Pancreas (tissue), 10 donors: ENCODE measurements around the gene NET1. TPM values are rescaled to one million over a fixed set of nuclear protein-coding genes. Genes with fewer than 3 reads are reported as not detected.

Experiments
- ATAC-seq, 4 donors: fragments of 200-7000 bp; cut with Tn5 transposase; one replicate each; pipeline versions ENCODE4 v1.8.0 to v1.9.1; 2020; ENCODE audit warnings: mild to moderate bottlenecking in 4 of 4, moderate library complexity in 4 of 4
- DNase-seq, 6 donors: peaks; one replicate each; pipeline ENCODE4 v3.0.0-alpha.2; 2020
- FAIRE-seq: peaks from 2 replicates; lab custom pipeline; 2012; peaks lifted over from hg19 to GRCh38; lab: Jason Lieb, UNC
- H3K27ac ChIP-seq, 4 donors: fragments of 200-600 bp; sonication (generic); 1 replicate in 3 of 4; 2 replicates in 1 of 4; pipeline versions ENCODE4 v1.5.0 to v1.8.0; 2020
- H3K27me3 ChIP-seq, 4 donors: fragments of 200-600 bp; one replicate each; pipeline ENCODE4 v1.8.0; 2021
- H3K36me3 ChIP-seq, 3 donors: fragments of 200-600 bp; sonication (generic) in 1 of 3; one replicate each; pipeline versions ENCODE4 v1.5.0 to v1.8.0; 2020 to 2021
- H3K4me1 ChIP-seq, 3 donors: fragments of 200-600 bp; one replicate each; pipeline ENCODE4 v1.8.0; 2021
- H3K4me3 ChIP-seq, 4 donors: fragments of 200-600 bp; sonication (generic) in 2 of 4; one replicate each; pipeline versions ENCODE4 v1.5.0 to v1.8.0; 2020 to 2021
- H3K9me3 ChIP-seq, 4 donors: fragments of 200-600 bp; one replicate each; pipeline ENCODE4 v1.8.0; 2021
- CTCF ChIP-seq, 4 donors: fragments of 200-600 bp; sonication (generic) in 3 of 4; IDR thresholded peaks; one replicate each; pipeline versions ENCODE4 v1.5.0 to v1.8.0; 2021; ENCODE audit warnings: antibody characterized with exemption in 4 of 4
- WGBS, 2 donors: extraction: QIAGEN DNeasy Blood & Tissue Kit; methylation state at CpG; one replicate each; pipeline ENCODE4 v1.1.7; 2013; 5-methylcytosine and 5-hydroxymethylcytosine counted together
- intact Hi-C, 3 donors: fragments of 100-400 bp; cut with DNase I; formaldehyde crosslinking; loops; one replicate each; pipeline versions ENCODE4 v1.11.1 to v1.14.2; 2022
- polyA plus RNA-seq, 2 donors: library from polyadenylated mRNA; stranded (reverse); fragments of 200-250 nt; gene quantifications; one replicate each; pipeline ENCODE4 v1.2.3, GENCODE V29; 2013
- total RNA-seq, 6 donors: library from RNA; stranded (reverse); fragmentation: NEBNext Ultra II Directional in 4 of 6; extraction: Animal tissue kit (Norgen Biotek cat#: 25700) in 4 of 6; gene quantifications; one replicate each; pipeline versions ENCODE4 v1.2.1 to v1.2.4, GENCODE V29; 2021 to 2023
- donor health status: healthy with polysubstance abuse.
- donor health status: DM: no; HTN: no; CAD: no; lungs with moderate emphysema.
- donor health status: DM: no; HTN: no; CAD: no.
- donor health status: control.
- donor health status: control.
- donor health status: Bipolar disorder and iron deficiency.
- donor health status: DM: yes; HTN: yes; CAD: no.
- donor health status: DM: no; HTN: no; CAD: no.
- donor health status: DM: no; HTN: no; CAD: no.
- donor health status: DM: yes; HTN: yes; CAD: no.

Gene NET1
- total and polyA plus RNA-seq, 8 donors, result 13.0 to 68.0 (median 37.0) TPM

GRCh38 chr10:5369362-5370158 lies 42.8 kb upstream of the NET1 start:
- Histone ChIP-seq H3K4me3 (no peak overlapping the region), H3K4me1 (no peaks in the 10 kb centered on the region), H3K27me3 (no peaks in the 10 kb centered on the region), H3K36me3 (no peaks in the 10 kb centered on the region), H3K9me3 (no peaks in the 10 kb centered on the region), H3K27ac (no peak overlapping the region)
- no peak for TF ChIP-seq CTCF (IDR thresholded peaks at IDR 0.05)
- intact Hi-C loops, result no loop called here
- FAIRE-seq, result peak; percentile 60
- 62 to 64% methylated on average over 16 of the region's 16 CpGs for WGBS, 2 donors
- no peak for DNase-seq
- ATAC-seq, result no peak

- H3K27me3 ChIP-seq, result no peaks in the 10 kb centered on the region
- intact Hi-C loops, result no loop called here
- 71 to 92% methylated on average over 28 of the region's 28 CpGs for WGBS, 2 donors
- ATAC-seq (no peak), DNase-seq (no peak), FAIRE-seq (no peak)
- H3K27ac ChIP-seq, result no peak overlapping the region
- H3K4me1 ChIP-seq, result no peaks in the 10 kb centered on the region
- TF ChIP-seq CTCF (IDR thresholded peaks at IDR 0.05), result no peak
- no peaks in the 10 kb centered on the region for H3K9me3 ChIP-seq
- no peak overlapping the region for H3K4me3 ChIP-seq
- H3K36me3 ChIP-seq, result no peaks in the 10 kb centered on the region
These were observed 41.6 kb upstream of the NET1 start for GRCh38 chr10:5370493-5371352.

GRCh38 chr10:5373307-5373706 lies 39.0 kb upstream of the NET1 start:
- H3K27ac ChIP-seq, result no peak overlapping the region

GRCh38 chr10:5373891-5374611 lies 38.3 kb upstream of the NET1 start:
- no peak overlapping the region for H3K27ac ChIP-seq
- H3K36me3 ChIP-seq, result no peaks in the 10 kb centered on the region
- H3K27me3 ChIP-seq, result no peaks in the 10 kb centered on the region
- TF ChIP-seq CTCF (IDR thresholded peaks at IDR 0.05), result no peak
- no peaks in the 10 kb centered on the region for H3K9me3 ChIP-seq
- DNase-seq (no peak), ATAC-seq (no peak), FAIRE-seq (no peak)
- no peak overlapping the region for H3K4me3 ChIP-seq
- 75 to 82% methylated on average over 18 of the region's 22 CpGs for WGBS, 2 donors
- intact Hi-C loops, result no loop called here
- no peaks in the 10 kb centered on the region for H3K4me1 ChIP-seq

More at GRCh38 chr10:5373307-5373706, 39.0 kb upstream of the NET1 start:
- TF ChIP-seq CTCF (IDR thresholded peaks at IDR 0.05), result no peak
- 69 to 71% methylated on average over 4 of the region's 4 CpGs for WGBS, 2 donors
- no peaks in the 10 kb centered on the region for H3K27me3 ChIP-seq
- no peak overlapping the region for H3K4me3 ChIP-seq
- intact Hi-C loops, result no loop called here
- H3K9me3 ChIP-seq, result no peaks in the 10 kb centered on the region
- no peaks in the 10 kb centered on the region for H3K36me3 ChIP-seq
- DNase-seq, result no peak
- ATAC-seq, result no peak
- FAIRE-seq, result no peak
- H3K4me1 ChIP-seq, result no peaks in the 10 kb centered on the region
